Measurements from ENCODE around the gene FGF14. TPM values are rescaled to one million over a fixed set of nuclear protein-coding genes. Genes with fewer than 3 reads are reported as not detected.
A peak's percentile ranks its signal among the peaks of the same experiment; 100 is the strongest.

FGF14 gene
- total RNA-seq, 1 donor from 2014 or later: not detected

DNA sequence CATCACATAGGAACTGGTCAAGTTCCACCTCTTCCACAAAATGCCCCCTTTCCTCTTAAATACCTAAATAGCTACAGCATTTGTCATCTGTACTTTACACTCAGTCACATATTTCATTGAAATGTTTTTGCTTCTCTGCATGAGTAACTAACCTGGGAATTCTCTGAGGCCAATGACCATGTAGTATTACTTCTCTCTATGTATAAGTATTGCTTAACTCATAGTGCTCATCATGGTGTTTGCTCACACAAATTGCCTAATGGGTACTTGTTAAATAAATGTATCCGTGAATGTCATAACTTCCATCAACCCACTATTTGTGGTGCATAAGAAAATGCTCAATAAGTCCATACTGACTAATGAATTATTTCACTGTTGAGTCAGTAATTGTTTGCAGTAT lies 115.5 kb downstream of the FGF14 start:
- TF ChIP-seq, protein P1, sequence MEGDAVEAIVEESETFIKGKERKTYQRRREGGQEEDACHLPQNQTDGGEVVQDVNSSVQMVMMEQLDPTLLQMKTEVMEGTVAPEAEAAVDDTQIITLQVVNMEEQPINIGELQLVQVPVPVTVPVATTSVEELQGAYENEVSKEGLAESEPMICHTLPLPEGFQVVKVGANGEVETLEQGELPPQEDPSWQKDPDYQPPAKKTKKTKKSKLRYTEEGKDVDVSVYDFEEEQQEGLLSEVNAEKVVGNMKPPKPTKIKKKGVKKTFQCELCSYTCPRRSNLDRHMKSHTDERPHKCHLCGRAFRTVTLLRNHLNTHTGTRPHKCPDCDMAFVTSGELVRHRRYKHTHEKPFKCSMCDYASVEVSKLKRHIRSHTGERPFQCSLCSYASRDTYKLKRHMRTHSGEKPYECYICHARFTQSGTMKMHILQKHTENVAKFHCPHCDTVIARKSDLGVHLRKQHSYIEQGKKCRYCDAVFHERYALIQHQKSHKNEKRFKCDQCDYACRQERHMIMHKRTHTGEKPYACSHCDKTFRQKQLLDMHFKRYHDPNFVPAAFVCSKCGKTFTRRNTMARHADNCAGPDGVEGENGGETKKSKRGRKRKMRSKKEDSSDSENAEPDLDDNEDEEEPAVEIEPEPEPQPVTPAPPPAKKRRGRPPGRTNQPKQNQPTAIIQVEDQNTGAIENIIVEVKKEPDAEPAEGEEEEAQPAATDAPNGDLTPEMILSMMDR (IDR thresholded peaks at IDR 0.05; ENCODE audit: insufficient read depth, low read length, severe bottlenecking): no peak
- FAIRE-seq: no peak
- Histone ChIP-seq H3K36me3 (ENCODE audit: control insufficient read depth, insufficient read depth, low read length) (no peaks in the 10 kb centered on the region), H3K27me3 (ENCODE audit: control insufficient read depth, insufficient read depth, low read length) (no peaks in the 10 kb centered on the region), H3K4me3 (ENCODE audit: low read depth, low read length) (no peak overlapping the region)
- peak; percentile 100 for DNase-seq (ENCODE audit: low read depth)

DNA sequence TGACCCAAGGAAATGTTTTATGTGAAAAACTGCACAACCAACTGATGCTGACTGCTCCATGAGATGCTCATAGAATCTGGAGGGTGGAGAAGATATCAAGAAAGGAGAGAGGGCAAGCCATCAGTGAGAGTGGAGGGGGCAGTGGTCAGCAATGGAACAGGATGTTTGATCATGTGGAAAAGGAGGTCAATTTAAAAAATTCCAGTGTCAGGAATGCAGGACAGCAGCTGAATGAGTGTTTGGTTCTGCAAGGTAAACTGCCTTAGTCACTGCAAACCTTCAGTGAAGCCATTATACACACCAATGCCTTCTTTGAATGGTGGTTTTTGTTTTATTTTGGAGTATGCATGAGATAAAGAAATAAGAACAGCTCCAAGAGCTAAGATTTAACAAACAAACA lies 121.5 kb downstream of the FGF14 start:
- TF ChIP-seq, protein P1 (IDR thresholded peaks at IDR 0.05; ENCODE audit: insufficient read depth, low read length, severe bottlenecking): no peak
- no peak for FAIRE-seq
- DNase-seq (ENCODE audit: low read depth): no peak
- H3K27me3 ChIP-seq (ENCODE audit: control insufficient read depth, insufficient read depth, low read length): no peaks in the 10 kb centered on the region
- H3K36me3 ChIP-seq (ENCODE audit: control insufficient read depth, insufficient read depth, low read length): no peaks in the 10 kb centered on the region
- no peak overlapping the region for H3K4me3 ChIP-seq (ENCODE audit: low read depth, low read length)

DNA sequence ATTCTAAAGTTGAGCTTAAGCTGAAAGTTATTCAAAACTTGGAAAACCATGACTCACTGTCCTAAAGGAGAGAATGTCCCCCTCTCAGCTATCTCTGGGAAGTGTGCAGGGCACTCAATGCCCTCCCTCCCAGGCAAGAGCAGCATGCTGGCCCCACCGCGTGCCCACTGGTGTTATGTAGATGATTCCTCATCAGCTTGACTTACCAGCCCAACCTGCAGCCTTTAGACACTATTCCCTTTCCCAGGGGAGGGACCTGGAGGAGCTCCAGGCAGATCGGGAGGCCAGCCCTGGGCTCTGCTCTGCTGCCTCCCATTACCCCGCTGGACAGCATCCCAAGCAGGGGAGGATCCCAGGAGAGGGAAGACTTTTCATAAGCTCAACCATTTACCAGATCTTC lies 124.6 kb downstream of the FGF14 start:
- TF ChIP-seq, protein P1 (IDR thresholded peaks at IDR 0.05; ENCODE audit: insufficient read depth, low read length, severe bottlenecking): no peak
- FAIRE-seq (no peak), DNase-seq (ENCODE audit: low read depth) (no peak)
- no peak overlapping the region for H3K4me3 ChIP-seq (ENCODE audit: low read depth, low read length)
- H3K36me3 ChIP-seq (ENCODE audit: control insufficient read depth, insufficient read depth, low read length): no peaks in the 10 kb centered on the region
- no peaks in the 10 kb centered on the region for H3K27me3 ChIP-seq (ENCODE audit: control insufficient read depth, insufficient read depth, low read length)

DNA sequence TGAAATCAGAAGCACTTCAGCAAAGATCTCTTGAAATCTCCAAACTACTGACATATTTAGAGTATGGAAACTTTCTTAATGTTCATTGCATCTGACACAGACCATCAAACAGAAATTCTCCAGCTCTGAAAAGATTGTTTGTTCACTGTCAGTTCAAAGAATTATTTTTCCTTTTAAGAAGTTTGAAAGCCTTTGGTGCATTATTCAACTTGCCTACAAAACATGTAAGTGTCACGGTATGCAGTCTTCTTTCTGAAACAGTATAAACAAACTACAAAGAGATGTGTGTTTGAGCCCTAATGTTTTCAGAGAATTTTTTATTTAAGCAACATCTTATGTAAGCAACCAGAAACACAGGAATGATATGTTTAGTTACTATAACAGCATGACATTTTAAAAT lies 125.4 kb downstream of the FGF14 start:
- TF ChIP-seq, protein P1 (IDR thresholded peaks at IDR 0.05; ENCODE audit: insufficient read depth, low read length, severe bottlenecking): no peak
- H3K36me3 ChIP-seq (ENCODE audit: control insufficient read depth, insufficient read depth, low read length): no peaks in the 10 kb centered on the region
- DNase-seq (ENCODE audit: low read depth): no peak
- no peaks in the 10 kb centered on the region for H3K27me3 ChIP-seq (ENCODE audit: control insufficient read depth, insufficient read depth, low read length)
- no peak overlapping the region for H3K4me3 ChIP-seq (ENCODE audit: low read depth, low read length)
- FAIRE-seq: no peak

DNA sequence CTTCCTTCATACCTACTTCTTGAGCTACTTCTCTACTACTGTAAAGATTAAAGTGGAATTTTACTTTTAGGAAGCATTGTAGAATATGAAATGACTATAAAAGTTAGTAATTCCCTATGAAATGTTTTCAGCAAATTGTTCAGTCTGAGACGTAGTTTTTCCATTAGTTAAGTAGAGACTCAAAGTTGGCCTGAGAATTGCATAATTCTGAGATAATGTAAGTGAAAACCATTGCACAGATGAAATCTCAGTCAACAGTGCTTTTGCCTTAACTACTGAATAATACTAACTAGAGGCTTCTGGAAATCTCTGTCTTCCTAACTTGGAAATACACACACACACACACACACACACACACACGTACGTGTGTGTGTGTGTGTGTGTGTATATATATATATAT lies 125.9 kb downstream of the FGF14 start:
- FAIRE-seq: no peak
- TF ChIP-seq, protein P1 (IDR thresholded peaks at IDR 0.05; ENCODE audit: insufficient read depth, low read length, severe bottlenecking): no peak

GRCh38 chr13:102273111-102273510 lies 128.7 kb downstream of the FGF14 start:
- no peaks in the 10 kb centered on the region for H3K36me3 ChIP-seq (ENCODE audit: control insufficient read depth, insufficient read depth, low read length)
- FAIRE-seq (no peak), DNase-seq (ENCODE audit: low read depth) (no peak)
- no peak overlapping the region for H3K4me3 ChIP-seq (ENCODE audit: low read depth, low read length)
- H3K27me3 ChIP-seq (ENCODE audit: control insufficient read depth, insufficient read depth, low read length): no peaks in the 10 kb centered on the region
- TF ChIP-seq, protein P1 (IDR thresholded peaks at IDR 0.05; ENCODE audit: insufficient read depth, low read length, severe bottlenecking): no peak

More for the DNA sequence above, 125.9 kb downstream of the FGF14 start:
- Histone ChIP-seq H3K36me3 (ENCODE audit: control insufficient read depth, insufficient read depth, low read length) (no peaks in the 10 kb centered on the region), H3K27me3 (ENCODE audit: control insufficient read depth, insufficient read depth, low read length) (no peaks in the 10 kb centered on the region), H3K4me3 (ENCODE audit: low read depth, low read length) (no peak overlapping the region)
- DNase-seq (ENCODE audit: low read depth): no peak

Data from bronchial epithelial cell (primary cell).